ENCODE measurements around the gene STXBP6.

Gene STXBP6

DNA sequence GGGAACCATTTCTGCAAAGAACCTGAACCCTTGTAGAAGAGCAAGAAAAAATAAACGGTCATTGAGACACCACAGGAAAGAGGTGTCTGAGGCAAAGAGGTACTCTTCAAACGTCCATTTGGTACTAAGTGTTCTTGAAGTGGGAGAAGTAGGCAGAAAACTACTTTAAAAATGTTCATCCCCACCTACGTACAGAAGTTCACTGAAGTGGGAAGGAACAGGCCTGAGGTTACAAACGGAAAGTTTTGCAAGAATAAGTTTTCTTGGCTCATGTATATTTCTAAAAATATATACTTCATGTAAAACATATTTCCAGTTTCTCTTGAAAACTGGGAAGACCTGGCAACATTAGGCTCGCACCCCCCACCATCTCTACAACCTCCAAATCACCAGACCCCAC lies 61.2 kb downstream of the STXBP6 start:
- TF ChIP-seq ISL1 (CRISPR knock-in tag; IDR thresholded peaks at IDR 0.05) (no peak), ZC3H10 (CRISPR knock-in tag; IDR thresholded peaks at IDR 0.05) (no peak), TCF4 (CRISPR knock-in tag; IDR thresholded peaks at IDR 0.05; ENCODE audit: borderline replicate concordance) (no peak)
- no peak for ATAC-seq

DNA sequence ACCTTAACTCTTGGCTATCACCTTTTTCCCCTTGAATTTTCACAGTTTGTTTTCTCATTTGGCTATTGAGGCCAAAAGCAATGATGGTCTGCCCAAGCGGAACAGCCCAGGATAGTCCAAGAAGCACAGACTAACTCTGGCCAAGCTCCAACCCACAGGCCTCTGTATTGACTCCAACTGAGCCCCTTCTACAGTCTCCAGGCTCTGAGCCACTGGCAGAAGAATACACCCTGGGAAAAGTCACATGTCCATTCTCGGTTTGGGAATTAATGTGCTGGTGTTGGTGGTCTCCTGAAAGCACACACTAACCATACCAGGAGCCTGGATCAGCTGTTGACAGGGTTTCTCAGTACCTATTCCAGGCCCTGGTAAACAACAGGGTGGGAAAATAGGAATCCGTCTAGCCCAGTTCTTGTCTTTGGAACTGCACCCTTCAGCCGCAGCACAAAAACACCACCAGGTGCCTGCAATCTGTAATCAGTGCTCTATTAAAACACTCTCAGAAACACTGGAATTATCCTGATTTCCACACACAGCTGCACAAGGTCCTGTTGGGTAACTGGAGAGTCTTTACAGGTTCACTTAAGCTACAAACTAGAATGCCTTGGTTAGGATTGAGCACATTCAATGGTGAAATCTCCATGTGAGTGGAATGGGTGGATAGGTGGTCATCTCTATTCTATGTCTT lies 63.6 kb downstream of the STXBP6 start:
- ATAC-seq: no peak
- TF ChIP-seq, protein P1, sequence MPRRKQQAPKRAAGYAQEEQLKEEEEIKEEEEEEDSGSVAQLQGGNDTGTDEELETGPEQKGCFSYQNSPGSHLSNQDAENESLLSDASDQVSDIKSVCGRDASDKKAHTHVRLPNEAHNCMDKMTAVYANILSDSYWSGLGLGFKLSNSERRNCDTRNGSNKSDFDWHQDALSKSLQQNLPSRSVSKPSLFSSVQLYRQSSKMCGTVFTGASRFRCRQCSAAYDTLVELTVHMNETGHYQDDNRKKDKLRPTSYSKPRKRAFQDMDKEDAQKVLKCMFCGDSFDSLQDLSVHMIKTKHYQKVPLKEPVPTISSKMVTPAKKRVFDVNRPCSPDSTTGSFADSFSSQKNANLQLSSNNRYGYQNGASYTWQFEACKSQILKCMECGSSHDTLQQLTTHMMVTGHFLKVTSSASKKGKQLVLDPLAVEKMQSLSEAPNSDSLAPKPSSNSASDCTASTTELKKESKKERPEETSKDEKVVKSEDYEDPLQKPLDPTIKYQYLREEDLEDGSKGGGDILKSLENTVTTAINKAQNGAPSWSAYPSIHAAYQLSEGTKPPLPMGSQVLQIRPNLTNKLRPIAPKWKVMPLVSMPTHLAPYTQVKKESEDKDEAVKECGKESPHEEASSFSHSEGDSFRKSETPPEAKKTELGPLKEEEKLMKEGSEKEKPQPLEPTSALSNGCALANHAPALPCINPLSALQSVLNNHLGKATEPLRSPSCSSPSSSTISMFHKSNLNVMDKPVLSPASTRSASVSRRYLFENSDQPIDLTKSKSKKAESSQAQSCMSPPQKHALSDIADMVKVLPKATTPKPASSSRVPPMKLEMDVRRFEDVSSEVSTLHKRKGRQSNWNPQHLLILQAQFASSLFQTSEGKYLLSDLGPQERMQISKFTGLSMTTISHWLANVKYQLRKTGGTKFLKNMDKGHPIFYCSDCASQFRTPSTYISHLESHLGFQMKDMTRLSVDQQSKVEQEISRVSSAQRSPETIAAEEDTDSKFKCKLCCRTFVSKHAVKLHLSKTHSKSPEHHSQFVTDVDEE (CRISPR knock-in tag; IDR thresholded peaks at IDR 0.05): no peak

DNA sequence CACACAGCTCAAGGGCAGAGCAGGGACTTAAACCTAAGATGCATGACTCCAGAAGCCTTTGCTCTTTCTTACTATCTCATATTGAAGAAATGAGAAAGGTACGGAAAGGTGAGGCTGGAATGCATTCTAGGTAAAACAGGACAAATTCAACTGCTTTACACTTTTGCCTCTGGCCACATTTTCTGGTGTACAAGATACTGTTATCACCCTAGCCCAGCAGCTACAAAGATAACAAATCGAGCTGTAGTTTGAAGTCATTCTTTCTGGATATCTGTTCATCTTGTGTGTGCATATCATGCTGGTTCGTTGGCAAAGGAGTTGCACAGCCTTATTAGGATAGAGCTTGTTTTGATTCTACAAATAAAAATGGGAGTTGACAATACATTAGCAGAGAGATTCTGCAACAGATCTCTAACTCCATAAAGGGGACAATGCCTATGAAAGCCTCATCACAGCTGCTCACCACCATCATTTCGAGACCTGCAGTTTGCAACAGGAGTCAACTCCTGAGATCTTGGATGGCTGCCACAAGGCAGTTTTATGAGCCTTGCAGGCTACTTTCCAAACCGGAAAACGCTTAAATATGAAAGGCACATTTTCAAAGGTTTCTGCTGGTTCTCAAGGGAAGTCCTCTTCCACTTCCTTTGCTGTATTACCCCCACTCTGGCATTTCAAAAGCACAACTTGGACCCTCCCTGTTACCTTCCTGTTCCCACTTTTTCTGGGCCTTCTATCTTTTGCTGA lies 64.9 kb downstream of the STXBP6 start:
- ATAC-seq: no peak
- TF ChIP-seq BACH2 (CRISPR knock-in tag; IDR thresholded peaks at IDR 0.05; ENCODE audit: borderline replicate concordance) (no peak), ZFP3 (CRISPR knock-in tag; IDR thresholded peaks at IDR 0.05) (no peak), GLIS3 (CRISPR knock-in tag; IDR thresholded peaks at IDR 0.05) (no peak), CSDC2 (CRISPR knock-in tag; IDR thresholded peaks at IDR 0.05) (no peak), ARNTL (CRISPR knock-in tag; IDR thresholded peaks at IDR 0.05; ENCODE audit: borderline replicate concordance, low read depth) (no peak), TOX (CRISPR knock-in tag; IDR thresholded peaks at IDR 0.05; ENCODE audit: borderline replicate concordance) (no peak)
- TF ChIP-seq, protein P2, sequence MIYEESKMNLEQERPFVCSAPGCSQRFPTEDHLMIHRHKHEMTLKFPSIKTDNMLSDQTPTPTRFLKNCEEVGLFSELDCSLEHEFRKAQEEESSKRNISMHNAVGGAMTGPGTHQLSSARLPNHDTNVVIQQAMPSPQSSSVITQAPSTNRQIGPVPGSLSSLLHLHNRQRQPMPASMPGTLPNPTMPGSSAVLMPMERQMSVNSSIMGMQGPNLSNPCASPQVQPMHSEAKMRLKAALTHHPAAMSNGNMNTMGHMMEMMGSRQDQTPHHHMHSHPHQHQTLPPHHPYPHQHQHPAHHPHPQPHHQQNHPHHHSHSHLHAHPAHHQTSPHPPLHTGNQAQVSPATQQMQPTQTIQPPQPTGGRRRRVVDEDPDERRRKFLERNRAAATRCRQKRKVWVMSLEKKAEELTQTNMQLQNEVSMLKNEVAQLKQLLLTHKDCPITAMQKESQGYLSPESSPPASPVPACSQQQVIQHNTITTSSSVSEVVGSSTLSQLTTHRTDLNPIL (CRISPR knock-in tag; IDR thresholded peaks at IDR 0.05; ENCODE audit: low read depth): no peak
- TF ChIP-seq, protein P1 (CRISPR knock-in tag; IDR thresholded peaks at IDR 0.05): no peak

DNA sequence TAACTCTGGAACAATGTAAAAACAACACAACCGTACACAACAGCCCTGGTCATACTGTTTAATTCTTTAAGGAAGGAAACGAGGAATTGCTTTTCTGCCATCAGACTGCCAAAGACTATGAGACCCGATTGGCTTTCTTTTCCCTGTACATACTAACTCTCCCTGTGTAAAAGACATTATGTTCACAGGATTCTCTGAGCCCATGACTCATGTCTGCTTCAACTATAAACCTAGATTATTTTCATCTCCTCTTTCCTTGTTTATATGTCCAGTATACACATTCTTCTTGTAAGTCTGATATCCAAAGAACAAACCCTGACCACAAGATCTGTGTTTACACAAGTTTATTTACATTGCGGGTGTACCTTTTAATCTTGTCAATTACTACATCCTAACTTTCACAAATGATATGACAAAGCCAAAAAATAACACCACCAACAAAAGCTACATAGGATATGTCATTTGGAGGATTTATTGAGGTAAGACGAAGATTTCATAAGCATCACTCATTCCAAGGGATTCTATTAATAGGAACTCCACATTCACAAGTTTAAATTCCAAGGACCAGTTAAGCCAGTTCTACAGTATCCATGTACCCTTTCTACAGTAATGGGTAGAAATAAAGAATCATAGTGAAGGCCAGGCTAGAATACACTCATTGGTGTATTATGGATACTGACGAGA lies 67.3 kb downstream of the STXBP6 start:
- no peak for TF ChIP-seq CSDC2 (CRISPR knock-in tag; IDR thresholded peaks at IDR 0.05)
- TF ChIP-seq ISL1 (CRISPR knock-in tag; IDR thresholded peaks at IDR 0.05): no peak
- TF ChIP-seq GLIS3 (CRISPR knock-in tag; IDR thresholded peaks at IDR 0.05): no peak
- TF ChIP-seq, protein P1 (CRISPR knock-in tag; IDR thresholded peaks at IDR 0.05): no peak
- no peak for TF ChIP-seq ESRRG (CRISPR knock-in tag; IDR thresholded peaks at IDR 0.05)
- TF ChIP-seq ZNF8 (CRISPR knock-in tag; IDR thresholded peaks at IDR 0.05): no peak
- TF ChIP-seq ZFP30 (CRISPR knock-in tag; IDR thresholded peaks at IDR 0.05): no peak
- TF ChIP-seq, protein P2 (CRISPR knock-in tag; IDR thresholded peaks at IDR 0.05; ENCODE audit: low read depth): no peak
- no peak for TF ChIP-seq ZNF70 (CRISPR knock-in tag; IDR thresholded peaks at IDR 0.05)
- no peak for ATAC-seq
